NCI-H2081 (cell line): Measurements from ENCODE around the gene ZRSR2.

Experiments used
- DNase-seq, 2 experiments: peaks; one replicate each; lab custom pipeline; 2025; lab: John Stamatoyannopoulos, UW

ZRSR2 gene

DNA sequence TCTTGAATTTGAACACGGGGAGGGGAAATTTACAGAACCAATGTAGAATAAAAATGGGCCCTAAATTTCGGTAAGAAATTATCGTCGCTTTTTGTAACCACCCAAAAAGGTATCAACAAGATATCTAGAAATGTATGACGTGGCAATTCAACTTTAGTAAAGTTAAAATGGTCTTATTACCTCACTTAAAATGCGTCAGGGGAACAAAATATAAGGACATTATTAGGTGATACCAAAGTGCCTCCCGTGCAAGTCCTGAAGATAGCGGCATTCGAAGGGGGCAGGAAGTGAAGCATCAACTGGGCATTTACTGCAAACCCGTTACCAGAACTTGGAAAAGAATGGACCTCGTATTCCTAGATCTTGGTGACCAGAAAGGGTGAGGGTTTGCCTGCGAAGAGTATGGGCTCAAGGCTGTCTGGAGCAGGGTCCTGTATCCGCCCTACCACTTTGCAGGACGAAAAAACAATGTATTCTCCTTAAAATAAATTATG lies 63.3 kb downstream of the ZRSR2 start:
- DNase-seq, result no peak

DNA sequence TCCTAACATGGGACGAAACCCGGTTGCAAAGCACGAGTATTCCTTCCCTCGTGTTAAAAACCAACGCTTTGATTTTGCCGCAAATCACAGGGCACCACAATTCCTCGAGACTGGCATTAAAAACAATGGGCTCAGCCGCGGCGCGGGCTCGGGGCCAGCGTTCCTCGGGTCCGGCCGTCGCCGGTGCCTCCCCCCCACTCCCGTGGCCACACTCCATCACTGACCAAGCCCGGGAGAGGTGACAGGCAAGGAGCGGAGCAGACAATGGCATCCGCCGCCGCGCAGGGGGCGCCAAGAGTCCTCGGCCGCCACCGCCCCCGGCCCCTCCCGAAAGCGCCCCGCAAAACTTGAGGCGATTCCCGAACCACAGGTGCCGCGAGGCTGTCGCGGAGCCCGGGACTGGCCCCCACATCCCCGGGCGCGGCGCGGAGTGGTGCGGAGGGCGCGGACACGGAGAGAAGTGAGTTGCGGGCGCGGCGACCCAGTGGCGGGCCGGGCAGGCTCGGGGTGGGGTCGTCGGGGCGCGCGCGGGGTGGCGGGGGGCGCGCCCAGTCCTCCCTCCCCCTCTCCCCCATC lies 63.9 kb downstream of the ZRSR2 start:
- peak in 1 of 2 experiments; percentile 18 for DNase-seq

DNA sequence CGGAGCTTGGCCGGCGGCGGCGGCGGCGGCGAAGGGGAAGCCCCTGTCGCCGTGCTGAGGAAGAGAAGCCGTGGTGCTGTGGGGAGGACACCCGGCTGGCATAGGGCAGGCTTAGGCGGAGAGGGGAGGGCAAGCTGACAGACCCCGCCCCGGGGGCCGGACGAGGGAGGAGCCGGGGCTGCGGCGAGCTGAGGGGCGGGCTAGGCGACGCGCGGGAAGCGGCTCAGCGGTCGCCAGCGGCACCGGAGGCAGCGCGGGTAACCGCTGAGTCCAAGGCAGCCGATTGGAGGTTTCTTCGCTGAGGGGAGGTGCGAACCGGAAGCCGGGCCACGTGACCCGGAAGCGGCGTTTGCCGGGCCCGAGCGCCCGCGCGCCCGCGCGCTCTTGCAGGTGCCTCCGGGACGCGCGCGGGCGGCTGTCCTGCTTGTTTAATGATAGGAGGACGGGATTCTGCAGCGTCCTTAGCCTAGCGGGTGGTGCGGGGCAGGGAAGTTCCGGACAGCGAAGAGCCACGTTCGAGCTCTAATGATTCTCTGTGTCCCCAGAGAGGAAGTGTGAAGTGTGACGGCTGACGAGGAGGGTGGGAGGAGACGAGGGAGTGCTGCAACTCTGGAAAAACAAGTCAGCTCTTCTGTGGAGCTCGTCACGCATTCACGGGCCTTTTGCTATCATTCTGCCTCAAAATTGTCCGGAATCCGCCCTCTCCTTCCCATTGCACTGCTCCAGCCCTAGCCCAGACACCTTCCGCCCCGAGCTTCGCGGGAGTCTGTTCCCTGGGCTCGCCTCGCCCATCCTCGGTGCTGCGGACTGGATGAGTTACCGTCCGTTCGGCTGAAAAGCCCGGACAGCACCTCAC lies 64.7 kb downstream of the ZRSR2 start, which contains the start of gene AP1S2:
Gene AP1S2, minus strand, starts transcription at position 102 of the 856 bp plus-strand sequence. CDS start 2,289 bp downstream, outside the sequence.
- peak; percentile 95 to 96 for DNase-seq

DNA sequence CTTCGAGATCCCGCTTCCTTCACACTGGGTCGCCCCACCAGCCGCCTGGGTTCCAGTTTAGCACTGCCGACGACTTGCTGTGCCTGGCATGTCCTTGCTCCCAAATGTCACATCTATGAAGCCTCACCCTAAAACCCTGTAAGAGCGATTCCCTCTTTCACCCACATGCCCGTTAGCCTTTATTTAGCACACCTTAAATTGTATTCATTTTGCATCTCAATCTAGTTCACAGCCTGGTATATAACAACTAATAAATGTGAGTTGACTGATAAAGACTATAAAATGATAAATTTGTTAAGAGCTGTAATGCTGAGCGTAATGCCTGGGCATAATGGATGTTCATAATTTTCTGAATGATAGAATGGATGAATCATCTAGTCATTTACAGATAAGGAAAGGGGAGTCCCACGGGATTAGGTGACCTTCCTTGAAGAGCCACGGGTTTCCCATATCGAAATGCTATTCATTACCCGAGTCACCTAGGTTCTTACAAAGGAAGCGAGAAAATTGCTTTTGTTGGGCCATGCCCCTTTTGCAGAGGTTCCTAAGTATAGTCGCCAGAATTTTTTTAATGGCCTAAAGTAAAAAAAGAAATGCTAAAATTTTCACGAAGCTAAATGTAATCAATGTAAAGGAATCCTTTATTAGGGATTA lies 65.4 kb downstream of the ZRSR2 start:
- peak in 1 of 2 experiments; percentile 10 for DNase-seq

DNA sequence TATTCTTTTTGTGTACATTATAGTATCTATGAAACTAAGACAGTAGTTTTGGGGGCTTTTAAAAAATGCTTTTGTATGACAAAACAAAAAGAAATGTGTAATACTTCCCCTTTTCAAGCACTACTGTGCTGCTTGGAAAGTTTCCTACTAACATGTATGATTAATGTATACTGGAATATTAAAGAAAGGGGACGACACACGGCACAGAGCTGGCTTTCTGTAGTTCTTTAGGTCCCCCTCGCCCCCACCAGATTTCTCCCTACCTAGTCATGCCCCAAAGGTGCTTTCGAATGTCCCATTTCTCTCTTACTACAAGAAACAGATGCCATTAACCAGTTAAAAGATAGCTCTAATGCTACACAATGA lies 65.9 kb downstream of the ZRSR2 start:
- DNase-seq, result no peak

DNA sequence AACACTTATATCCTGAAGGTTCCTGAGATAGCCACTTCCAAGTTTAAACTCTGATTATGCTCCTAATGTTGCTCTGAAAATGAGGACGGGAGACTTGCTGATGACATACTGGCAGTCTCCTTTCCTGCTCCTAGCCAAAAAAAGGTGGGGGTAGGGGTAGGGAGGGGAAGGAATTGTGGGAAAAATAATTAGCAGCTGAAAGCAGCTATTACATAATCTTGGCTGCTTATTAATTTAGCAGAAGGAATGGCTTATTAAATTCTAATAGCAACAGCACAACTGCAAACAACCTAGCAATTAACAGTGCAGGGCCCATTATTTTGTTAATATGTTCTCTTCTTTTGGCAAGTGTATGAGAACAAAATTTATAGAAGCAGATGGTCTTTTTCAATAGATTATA lies 66.4 kb downstream of the ZRSR2 start:
- no peak for DNase-seq

DNA sequence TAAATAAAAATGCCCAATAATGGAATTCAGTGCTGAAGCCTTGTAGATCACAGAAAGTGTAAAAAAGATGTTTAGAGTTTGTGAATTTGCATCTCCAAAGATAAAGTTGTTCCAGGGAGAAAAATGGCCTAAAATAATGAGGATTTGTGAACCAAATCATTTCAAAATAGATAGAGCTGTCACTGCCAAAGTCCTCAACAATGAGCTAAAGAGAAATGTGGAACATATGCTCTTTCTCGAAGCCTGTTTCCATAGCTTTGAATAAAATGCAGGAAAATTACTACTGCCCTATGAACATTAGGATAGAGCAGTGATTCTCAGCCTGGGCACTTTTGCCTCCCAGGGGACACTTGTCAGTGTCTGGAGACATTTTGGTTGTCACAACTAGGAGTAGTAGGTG lies 67.8 kb downstream of the ZRSR2 start:
- DNase-seq, result no peak

DNA sequence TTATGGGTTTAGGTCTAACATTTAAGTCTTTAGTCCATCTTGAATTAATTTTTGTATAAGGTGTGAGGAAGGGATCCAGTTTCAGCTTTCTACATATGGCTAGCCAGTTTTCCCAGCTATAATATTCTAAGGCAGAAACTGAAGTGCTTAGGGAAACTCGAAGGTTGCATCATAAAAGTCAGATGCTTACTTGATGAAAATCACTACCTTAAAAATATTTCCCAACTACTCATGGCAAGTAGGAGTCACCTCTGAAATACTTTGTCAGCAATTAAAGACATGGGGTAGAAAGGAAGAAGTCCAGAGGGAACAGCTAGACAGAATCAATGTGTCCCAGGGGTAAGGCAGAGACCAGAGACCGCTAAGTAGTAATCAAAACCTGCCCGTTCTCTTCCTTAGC lies 70.6 kb downstream of the ZRSR2 start:
- no peak for DNase-seq

DNA sequence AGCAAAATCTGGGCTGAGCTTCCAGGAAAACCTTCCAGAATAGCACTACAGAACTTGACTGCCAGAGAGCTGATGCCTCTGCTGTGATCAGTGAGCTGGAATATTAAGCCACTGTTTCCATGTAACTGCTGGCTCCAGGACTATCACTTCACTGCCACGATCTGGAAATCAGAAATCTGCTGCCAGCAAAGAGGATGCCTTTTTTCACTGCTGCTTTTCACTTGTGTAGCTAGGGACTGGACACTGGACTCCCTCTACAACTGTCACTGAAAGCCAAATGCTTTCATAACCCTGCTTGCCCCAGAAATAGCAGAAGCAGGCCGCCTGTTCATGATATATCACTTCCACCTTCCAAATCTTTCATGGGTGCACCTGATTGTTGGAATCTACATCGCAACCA lies 73.7 kb downstream of the ZRSR2 start:
- no peak for DNase-seq

DNA sequence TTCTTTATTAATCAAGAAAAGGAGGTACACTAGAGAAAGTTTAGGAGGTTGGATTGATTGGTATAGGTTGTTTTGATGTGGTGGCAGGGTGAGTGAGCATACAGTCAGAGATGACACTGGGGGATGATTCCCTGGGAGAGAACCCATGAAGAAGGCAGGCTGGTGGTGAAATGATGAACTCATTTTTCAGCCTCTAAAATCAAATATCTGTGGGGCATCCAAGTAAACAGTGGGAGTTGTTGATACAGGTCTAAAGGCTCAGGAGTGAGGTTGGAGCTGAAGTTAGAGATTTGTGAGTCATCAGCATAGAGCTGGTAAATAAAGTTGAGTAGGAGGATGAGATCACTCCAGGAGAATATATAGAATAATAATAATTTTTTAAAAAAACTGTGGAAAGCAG lies 74.3 kb downstream of the ZRSR2 start:
- DNase-seq, result no peak

DNA sequence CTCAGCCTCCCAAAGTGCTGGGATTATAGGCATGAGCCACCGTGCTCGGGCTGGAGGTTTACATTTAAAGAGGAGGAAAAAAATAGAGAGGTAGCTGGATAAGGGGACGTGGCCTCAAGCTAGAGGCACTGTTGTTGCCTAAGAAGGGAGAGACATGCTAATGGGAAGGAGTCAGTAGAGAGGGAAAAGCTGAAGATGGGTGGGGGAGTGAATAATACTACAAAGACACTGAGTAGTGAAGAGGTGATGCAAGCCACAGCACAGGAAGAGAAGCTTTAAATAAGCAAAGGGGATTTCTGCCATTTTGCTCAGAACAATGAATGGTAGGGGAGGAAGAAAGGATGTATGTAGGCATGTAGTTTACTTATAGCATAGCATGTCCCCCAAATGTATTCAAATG lies 75.9 kb downstream of the ZRSR2 start:
- no peak for DNase-seq

DNA sequence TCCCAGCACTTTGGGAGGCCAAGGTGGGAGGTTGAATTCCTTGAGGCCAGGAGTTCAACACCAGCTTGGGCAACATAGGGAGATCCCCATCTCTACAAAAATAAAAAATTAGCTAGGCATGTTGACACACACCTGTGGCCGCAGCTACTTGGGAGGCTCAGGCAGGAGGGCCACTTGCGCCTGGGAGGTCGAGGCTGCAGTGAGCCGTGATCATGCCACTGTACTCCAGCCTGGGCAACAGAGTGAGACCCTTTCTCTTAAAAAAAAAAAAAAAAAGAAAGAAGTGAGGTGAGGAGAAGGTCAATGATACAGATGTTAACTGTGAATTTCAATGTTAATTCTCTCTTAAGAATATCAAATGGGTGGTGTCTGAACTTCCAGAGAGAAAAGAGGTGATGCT lies 79.4 kb downstream of the ZRSR2 start:
- DNase-seq, result no peak

DNA sequence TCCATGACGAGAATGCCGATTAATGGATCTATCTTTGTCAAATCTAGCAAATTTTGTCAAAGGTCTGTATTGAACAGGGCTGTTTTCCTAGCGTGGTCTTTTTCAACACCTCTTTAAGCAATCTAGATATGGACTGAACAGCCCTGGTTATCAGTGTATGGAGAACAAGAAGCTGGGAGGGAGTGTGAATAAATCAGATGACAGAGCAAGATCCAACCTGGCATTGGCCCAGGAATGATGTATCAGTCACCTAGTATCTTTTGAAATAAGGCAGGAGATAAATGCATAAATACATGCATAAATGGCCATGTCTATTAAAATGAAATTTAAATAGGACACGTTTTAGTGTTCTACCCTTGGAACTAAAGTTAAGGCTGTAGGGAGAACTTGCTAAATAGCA lies 80.0 kb downstream of the ZRSR2 start:
- DNase-seq, result no peak
